ENCODE results near the gene MUC4.

DNA sequence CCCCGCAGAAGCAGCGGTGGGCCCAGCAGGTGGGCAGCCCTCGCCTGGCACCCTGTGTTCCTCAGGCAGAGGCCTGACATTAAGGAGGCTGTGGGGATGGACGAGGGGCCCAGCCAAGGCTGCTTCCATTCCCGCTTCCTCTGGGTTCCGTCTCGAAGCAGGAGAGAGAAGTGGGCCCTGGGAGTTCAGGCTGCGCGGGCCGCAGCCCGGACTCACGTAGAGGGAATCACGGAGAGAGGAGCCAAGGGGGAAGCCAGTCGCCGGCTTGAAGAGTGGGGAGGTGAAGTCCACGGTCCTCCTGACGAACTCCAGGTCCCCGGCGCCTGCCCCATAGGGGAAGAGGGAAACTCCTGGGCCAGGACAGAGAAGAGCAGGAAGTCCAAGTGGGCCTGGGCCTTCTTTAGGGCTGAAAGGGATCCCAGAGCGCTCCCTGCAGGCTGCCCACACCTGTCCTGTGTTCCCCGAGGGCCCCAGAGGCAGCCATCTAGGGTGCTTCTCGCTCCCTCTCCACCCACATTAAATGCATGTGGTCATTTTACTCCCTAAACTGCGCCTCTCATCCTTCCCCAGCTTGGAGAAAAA is 37.7 kb downstream of the MUC4 start:
- TF ChIP-seq, protein P1, sequence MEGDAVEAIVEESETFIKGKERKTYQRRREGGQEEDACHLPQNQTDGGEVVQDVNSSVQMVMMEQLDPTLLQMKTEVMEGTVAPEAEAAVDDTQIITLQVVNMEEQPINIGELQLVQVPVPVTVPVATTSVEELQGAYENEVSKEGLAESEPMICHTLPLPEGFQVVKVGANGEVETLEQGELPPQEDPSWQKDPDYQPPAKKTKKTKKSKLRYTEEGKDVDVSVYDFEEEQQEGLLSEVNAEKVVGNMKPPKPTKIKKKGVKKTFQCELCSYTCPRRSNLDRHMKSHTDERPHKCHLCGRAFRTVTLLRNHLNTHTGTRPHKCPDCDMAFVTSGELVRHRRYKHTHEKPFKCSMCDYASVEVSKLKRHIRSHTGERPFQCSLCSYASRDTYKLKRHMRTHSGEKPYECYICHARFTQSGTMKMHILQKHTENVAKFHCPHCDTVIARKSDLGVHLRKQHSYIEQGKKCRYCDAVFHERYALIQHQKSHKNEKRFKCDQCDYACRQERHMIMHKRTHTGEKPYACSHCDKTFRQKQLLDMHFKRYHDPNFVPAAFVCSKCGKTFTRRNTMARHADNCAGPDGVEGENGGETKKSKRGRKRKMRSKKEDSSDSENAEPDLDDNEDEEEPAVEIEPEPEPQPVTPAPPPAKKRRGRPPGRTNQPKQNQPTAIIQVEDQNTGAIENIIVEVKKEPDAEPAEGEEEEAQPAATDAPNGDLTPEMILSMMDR (IDR thresholded peaks at IDR 0.05; ENCODE audit: low read depth, low read length, missing input control), result no peak
- TF ChIP-seq RAD21 (IDR thresholded peaks at IDR 0.05) (no peak), JUND (IDR thresholded peaks at IDR 0.05) (no peak), TAF1 (conservative IDR thresholded peaks at IDR 0.05) (no peak), YY1 (IDR thresholded peaks at IDR 0.05) (no peak)

Data from liver (tissue), 3 donors.